Esophagus (tissue), 2 donors: ENCODE results near the gene NDUFB7. TPM values are rescaled to one million over a fixed set of nuclear protein-coding genes. Genes with fewer than 3 reads are reported as not detected.
"Not testable (repeated sequence)": the region's sequence is repeated elsewhere in the genome, so short reads cannot be mapped to it uniquely, and the experiment has no call there.

Experiments used
- H3K27ac ChIP-seq, 2 donors: one replicate each; pipeline ENCODE4 v1.5.1; 2013; ENCODE audit warnings: low read depth in 2 of 2, mild to moderate bottlenecking in 2 of 2, inconsistent platforms in 1 of 2, low read length in 1 of 2, moderate library complexity in 1 of 2
- H3K27me3 ChIP-seq, 2 donors: one replicate each; pipeline ENCODE4 v1.6.1; 2013; ENCODE audit warnings: low read length in 2 of 2, control low read depth in 1 of 2, mild to moderate bottlenecking in 1 of 2; ENCODE audit not compliant: insufficient read depth in 2 of 2, control insufficient read depth in 1 of 2
- H3K36me3 ChIP-seq, 2 donors: one replicate each; pipeline ENCODE4 v1.6.1; 2013; ENCODE audit warnings: low read length in 1 of 2; ENCODE audit not compliant: control insufficient read depth in 2 of 2, insufficient read depth in 2 of 2
- H3K4me1 ChIP-seq, 2 donors: one replicate each; pipeline ENCODE4 v1.6.1; 2013; ENCODE audit warnings: low read length in 1 of 2; ENCODE audit not compliant: control insufficient read depth in 2 of 2, insufficient read depth in 2 of 2
- H3K4me3 ChIP-seq, 2 donors: one replicate each; pipeline ENCODE4 v1.5.1; 2013; ENCODE audit warnings: low read length in 2 of 2, mild to moderate bottlenecking in 2 of 2, low read depth in 1 of 2, moderate library complexity in 1 of 2
- H3K9me3 ChIP-seq, 2 donors: one replicate each; pipeline ENCODE4 v1.6.1; 2013; ENCODE audit warnings: mild to moderate bottlenecking in 2 of 2, low read depth in 1 of 2, low read length in 1 of 2, moderate library complexity in 1 of 2; ENCODE audit not compliant: control insufficient read depth in 2 of 2, insufficient read depth in 1 of 2
- WGBS, 2 donors: extraction: QIAGEN DNeasy Blood & Tissue Kit; methylation state at CpG; one replicate each; pipeline ENCODE4 v1.1.7; 2013; 5-methylcytosine and 5-hydroxymethylcytosine counted together
- polyA plus RNA-seq, 2 donors: library from polyadenylated mRNA; stranded (reverse); fragments of 200-250 nt; gene quantifications; one replicate each; pipeline ENCODE4 v1.2.3, GENCODE V29; 2013
- donor health status: healthy with polysubstance abuse.
- donor health status: Bipolar disorder and iron deficiency.

NDUFB7 gene
- polyA plus RNA-seq, 2 donors, result 471 to 517 TPM

DNA sequence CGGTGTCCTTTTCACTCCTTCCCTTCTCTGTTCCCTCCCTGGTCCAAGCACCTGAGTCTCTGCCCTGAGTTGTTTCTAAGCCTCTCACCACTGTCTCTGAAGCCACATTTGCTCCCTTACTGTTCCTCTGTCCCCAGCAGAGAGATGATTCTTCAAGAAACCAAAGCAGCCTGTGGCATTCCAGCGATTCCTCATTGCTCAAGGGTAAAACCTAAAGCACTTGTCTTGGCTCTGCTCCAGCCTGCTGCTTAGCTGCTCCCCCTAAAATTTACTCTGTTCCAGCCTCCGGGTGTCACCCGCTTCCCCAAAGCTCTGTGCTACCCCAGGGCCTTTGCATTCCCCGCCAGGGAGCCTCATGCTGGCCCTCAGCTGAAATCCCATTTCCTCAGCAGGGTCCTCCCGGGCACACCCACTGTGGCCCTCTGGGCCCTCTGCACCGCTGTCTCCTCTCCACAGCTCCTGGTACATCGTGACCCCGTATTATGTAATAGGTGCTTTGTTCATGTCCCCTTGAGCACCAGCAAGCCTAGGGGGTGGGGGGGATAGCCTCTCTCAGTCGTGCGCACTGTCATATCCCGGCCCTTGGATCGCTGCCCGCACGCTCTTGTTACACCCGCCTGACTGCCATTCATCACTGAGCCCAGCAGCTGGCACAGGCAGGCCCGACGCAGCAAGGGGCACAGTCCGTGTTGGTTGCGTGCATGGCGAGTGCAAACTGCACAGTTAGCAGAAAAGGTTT, 26.7 kb downstream of the NDUFB7 start:
- peak overlapping the region; percentile 89 to 97 for H3K27ac ChIP-seq

GRCh38 chr19:14544047-14544446, 27.8 kb downstream of the NDUFB7 start:
- Histone ChIP-seq H3K9me3 (no peaks in the 10 kb centered on the region), H3K4me1 (peaks cover 0 to 16% of the 10 kb centered on the region in 2 donors), H3K36me3 (peaks cover 3 to 11% of the 10 kb centered on the region in 2 donors), H3K4me3 (no peak overlapping the region), H3K27me3 (no peaks in the 10 kb centered on the region), H3K27ac (peak overlapping the region; percentile 89 to 97)
- WGBS, 2 donors, result 75 to 84% methylated on average over 5 of the region's 5 CpGs

More for the DNA sequence above, 26.7 kb downstream of the NDUFB7 start:
- Histone ChIP-seq H3K27me3 (no peaks in the 10 kb centered on the region), H3K36me3 (peaks cover 0 to 9% of the 10 kb centered on the region in 2 donors), H3K4me3 (peak overlapping the region in 1 of 2 donors; percentile 1), H3K4me1 (peaks cover 0 to 13% of the 10 kb centered on the region in 2 donors), H3K9me3 (no peaks in the 10 kb centered on the region)
- WGBS, 2 donors, result 38 to 44% methylated on average over 21 of the region's 21 CpGs

DNA sequence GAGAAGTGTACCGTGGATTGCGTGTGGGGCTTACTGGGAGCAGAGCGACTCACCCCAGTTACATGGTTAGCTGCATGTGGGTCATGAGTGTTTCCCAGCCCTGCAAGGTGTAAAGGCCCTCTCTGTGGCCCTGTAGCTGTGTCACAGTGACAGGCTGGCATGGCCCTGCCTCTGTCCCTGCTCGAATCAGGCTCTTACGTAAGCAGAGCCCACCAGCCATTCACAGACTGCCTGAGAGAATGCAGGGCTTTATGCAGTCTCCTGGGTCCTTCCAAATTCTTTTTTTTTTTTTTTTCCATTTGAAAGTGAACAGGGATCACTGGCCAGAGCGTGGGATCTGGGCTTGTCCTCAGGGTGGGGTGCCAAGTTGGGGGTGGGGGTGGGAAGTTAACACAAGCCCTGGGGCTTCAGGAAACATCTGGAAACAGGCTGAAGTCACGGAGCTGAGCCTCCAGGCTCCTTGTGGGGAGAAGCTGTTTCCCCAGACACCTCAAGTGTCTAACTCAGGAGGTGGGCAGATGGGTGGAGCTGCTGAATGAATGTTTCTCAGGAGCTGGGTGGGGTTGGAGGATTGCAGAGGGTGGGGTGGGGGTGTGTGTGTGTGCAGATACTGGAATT, 29.0 kb downstream of the NDUFB7 start:
- H3K27ac ChIP-seq, result peak overlapping the region; percentile 79 to 93
- 29 to 45% methylated on average over 7 of the region's 7 CpGs for WGBS, 2 donors
- H3K36me3 ChIP-seq, result peaks cover 3 to 10% of the 10 kb centered on the region in 2 donors

GRCh38 chr19:14541979-14542378, 29.9 kb downstream of the NDUFB7 start:
- peaks cover 0 to 20% of the 10 kb centered on the region in 2 donors for H3K4me1 ChIP-seq
- H3K9me3 ChIP-seq, H3K36me3 ChIP-seq, H3K4me3 ChIP-seq, H3K27me3 ChIP-seq: not testable (repeated sequence)
- 75 to 83% methylated on average over 5 of the region's 5 CpGs for WGBS, 2 donors
- peak overlapping the region in 1 of 2 donors; percentile 37 for H3K27ac ChIP-seq

More for the DNA sequence above, 29.0 kb downstream of the NDUFB7 start:
- H3K4me3 ChIP-seq, result no peak overlapping the region
- no peaks in the 10 kb centered on the region for H3K27me3 ChIP-seq
- no peaks in the 10 kb centered on the region for H3K9me3 ChIP-seq
- H3K4me1 ChIP-seq, result peaks cover 0 to 20% of the 10 kb centered on the region in 2 donors

GRCh38 chr19:14540741-14541525, 30.9 kb downstream of the NDUFB7 start:
- Histone ChIP-seq H3K4me3 (no peak overlapping the region), H3K9me3 (no peaks in the 10 kb centered on the region), H3K27ac (peak overlapping the region; percentile 43 to 62), H3K36me3 (peaks cover 3 to 9% of the 10 kb centered on the region in 2 donors), H3K4me1 (peaks cover 0 to 23% of the 10 kb centered on the region in 2 donors), H3K27me3 (no peaks in the 10 kb centered on the region)
- 84 to 88% methylated on average over 19 of the region's 19 CpGs for WGBS, 2 donors

- H3K36me3 ChIP-seq, result peaks cover 3 to 14% of the 10 kb centered on the region in 2 donors
- H3K27ac ChIP-seq, result peak overlapping the region; percentile 89 to 92
- no peak overlapping the region for H3K4me3 ChIP-seq
- 22 to 26% methylated on average over 13 to 24 of the region's 24 CpGs for WGBS, 2 donors
- peaks cover 0 to 12% of the 10 kb centered on the region in 2 donors for H3K4me1 ChIP-seq
- no peaks in the 10 kb centered on the region for H3K9me3 ChIP-seq
- no peaks in the 10 kb centered on the region for H3K27me3 ChIP-seq
Observed at GRCh38 chr19:14536926-14537692, 34.8 kb downstream of the NDUFB7 start.

DNA sequence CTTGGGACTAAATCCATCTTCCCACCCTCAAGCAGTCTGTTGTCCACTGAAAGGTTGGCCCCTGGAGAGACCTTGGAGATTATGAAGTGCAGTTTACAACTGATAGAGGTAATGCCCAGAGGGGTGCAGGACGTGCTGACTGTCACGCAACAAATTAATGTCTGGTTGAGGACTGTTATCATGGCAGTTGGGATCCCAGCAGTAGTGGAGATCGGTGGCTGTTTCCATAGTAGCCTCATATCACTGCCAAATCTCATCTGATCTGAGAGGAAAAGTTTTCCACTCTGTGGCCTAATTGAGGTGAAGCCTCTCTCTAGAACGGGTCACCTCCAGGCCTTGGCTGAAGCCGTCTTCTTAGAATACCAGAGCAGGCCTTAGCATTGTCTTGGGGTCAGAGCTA, 38.4 kb downstream of the NDUFB7 start:
- Histone ChIP-seq H3K36me3 (peaks cover 0 to 6% of the 10 kb centered on the region in 2 donors), H3K27me3 (no peaks in the 10 kb centered on the region), H3K4me1 (peaks cover 0 to 9% of the 10 kb centered on the region in 2 donors), H3K27ac (no peak overlapping the region), H3K9me3 (no peaks in the 10 kb centered on the region), H3K4me3 (no peak overlapping the region)
- 86% methylated on average over 5 of the region's 5 CpGs for WGBS, 2 donors

DNA sequence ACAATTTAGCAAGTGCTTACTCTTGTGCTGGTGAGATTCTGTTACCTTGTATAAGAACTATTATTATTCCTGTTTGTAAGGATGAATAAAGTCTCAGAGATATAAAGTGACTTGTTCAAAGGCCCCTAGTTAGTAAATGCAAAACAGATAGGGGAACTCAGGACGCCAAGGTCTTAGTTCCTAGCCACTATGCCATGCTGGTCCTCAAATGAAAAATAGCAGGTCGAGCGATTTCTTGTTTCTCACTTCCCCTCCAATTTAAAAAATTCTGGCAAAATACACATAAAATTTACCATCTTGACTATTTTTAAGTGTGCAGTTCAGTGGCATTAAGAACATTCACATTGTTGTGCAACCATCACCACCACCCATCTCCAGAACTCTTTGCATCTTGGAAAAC, 41.4 kb downstream of the NDUFB7 start:
- Histone ChIP-seq H3K4me1 (peaks cover 0 to 4% of the 10 kb centered on the region in 2 donors), H3K4me3 (peak overlapping the region in 1 of 2 donors; percentile 96), H3K27ac (no peak overlapping the region), H3K36me3 (peaks cover 0 to 6% of the 10 kb centered on the region in 2 donors), H3K9me3 (no peaks in the 10 kb centered on the region), H3K27me3 (no peaks in the 10 kb centered on the region)
- WGBS, 2 donors, result 57 to 59% methylated on average over 3 of the region's 3 CpGs

- peaks cover 0 to 4% of the 10 kb centered on the region in 2 donors for H3K4me1 ChIP-seq
- no peaks in the 10 kb centered on the region for H3K27me3 ChIP-seq
- peaks cover 0 to 6% of the 10 kb centered on the region in 2 donors for H3K36me3 ChIP-seq
- H3K27ac ChIP-seq, result peak overlapping the region; percentile 90 to 95
- 0% methylated on average over 18 of the region's 18 CpGs for WGBS, 2 donors
- no peaks in the 10 kb centered on the region for H3K9me3 ChIP-seq
- peak overlapping the region; percentile 72 to 96 for H3K4me3 ChIP-seq
Observed at GRCh38 chr19:14530005-14530348, 41.9 kb downstream of the NDUFB7 start.
